DND-41 (cell line): Measurements from ENCODE around the gene GRIK2.

Experiments used
- CTCF ChIP-seq: IDR thresholded peaks from 2 replicates; pipeline ENCODE4 v1.5.1; 2012; ENCODE audit warnings: borderline replicate concordance, low read length, moderate library complexity, mild to moderate bottlenecking; ENCODE audit not compliant: poor library complexity, severe bottlenecking; ENCODE audit errors: extremely low read depth
- EZH2 ChIP-seq: IDR thresholded peaks from 3 replicates; pipeline ENCODE4 v1.6.1; 2012; ENCODE audit warnings: borderline replicate concordance, low read depth, mild to moderate bottlenecking, moderate library complexity, low read length, inconsistent platforms; ENCODE audit not compliant: severe bottlenecking

- TF ChIP-seq CTCF, result no peak
- no peak for TF ChIP-seq EZH2
These were observed 514.1 kb downstream of the GRIK2 start for GRCh38 chr6:101907356-101908217.
